ENCODE data around the gene SGMS1.
"Not testable (repeated sequence)": the region's sequence is repeated elsewhere in the genome, so short reads cannot be mapped to it uniquely, and the experiment has no call there.

The SGMS1 gene

GRCh38 chr10:50355693-50356480, 267.9 kb downstream of the SGMS1 start:
- DNase-seq = not testable (repeated sequence)

- DNase-seq = no peak
Measured at GRCh38 chr10:50351483-50352146, 272.1 kb downstream of the SGMS1 start.

GRCh38 chr10:50350366-50350765, 273.4 kb downstream of the SGMS1 start:
- DNase-seq = no peak

GRCh38 chr10:50349554-50349953, 274.2 kb downstream of the SGMS1 start:
- no peak for DNase-seq

DNA sequence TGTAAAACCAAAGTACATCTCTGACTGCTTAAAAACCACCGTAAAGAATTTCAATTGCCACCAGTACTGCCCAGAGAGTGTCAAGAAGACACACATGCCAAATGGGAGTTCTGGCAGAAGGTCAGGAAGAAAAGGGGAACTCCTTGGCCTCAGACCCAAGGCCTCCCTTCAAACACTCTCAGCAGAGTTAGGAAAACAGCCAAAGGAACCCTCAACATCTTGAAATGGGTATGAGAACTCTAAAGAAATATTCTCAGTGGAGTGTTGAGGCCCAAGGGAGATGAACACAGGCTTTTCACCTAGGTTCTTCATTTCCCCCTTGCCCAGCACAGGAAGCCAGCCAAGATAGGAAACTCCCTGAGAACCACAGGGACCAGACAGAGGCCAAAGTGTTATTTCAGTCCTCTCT, 276.4 kb downstream of the SGMS1 start:
- DNase-seq = no peak

- no peak for DNase-seq
Measured at GRCh38 chr10:50346942-50347341, 276.8 kb downstream of the SGMS1 start.

GRCh38 chr10:50345545-50345944, 278.2 kb downstream of the SGMS1 start:
- DNase-seq = no peak

DNA sequence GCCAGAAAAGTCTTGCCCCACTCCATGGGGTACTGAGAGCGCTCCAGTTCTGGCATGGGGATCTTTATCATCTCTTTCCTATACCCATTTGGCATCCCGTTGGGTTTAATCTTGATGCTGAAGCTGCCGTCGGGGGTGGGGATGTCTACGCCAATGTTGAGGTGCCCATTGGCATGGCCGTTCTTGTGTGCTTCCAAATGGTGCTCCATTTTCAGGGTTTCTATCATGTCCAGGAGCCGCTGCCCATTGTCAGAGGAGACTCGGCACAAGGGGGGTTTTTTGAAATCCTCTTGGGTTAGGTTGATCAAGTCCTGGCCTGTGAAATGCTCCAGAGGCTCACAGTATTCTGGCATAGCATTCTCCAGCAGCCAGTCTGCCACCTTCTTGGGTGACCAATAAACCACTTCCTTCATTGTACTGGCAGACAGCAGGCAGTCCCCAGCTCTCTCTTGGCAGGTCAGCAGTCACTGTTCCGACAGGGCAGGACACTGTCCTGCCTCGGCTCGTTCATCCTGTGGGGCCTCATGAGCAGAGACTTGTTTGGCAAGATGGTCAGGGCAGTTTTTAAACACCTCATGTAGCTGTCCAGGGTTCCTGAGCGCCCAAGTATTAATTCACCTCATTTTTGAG, 279.9 kb downstream of the SGMS1 start:
- no peak for DNase-seq

- DNase-seq = no peak
Measured at GRCh38 chr10:50341987-50342386, 281.8 kb downstream of the SGMS1 start.

DNA sequence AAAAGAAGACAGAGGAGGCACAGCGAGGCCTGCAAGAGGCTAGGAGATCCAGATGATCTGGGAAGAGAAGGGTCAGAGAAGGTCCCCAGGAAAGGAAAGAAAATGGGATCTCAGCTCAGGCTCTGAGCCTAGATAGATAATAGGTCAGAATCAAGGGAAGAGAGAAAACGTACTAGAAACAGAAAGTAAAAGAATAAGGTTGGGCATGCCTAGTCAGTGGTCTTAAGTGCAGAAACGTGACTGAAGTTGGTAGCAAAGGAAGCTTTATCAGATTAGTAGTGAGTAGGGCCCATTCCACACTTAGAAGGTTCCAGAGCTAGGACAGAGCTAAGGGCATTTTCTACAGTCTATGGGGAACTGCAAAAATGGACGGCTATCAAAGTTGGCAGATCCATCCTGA, 287.6 kb downstream of the SGMS1 start:
- no peak for DNase-seq

DNA sequence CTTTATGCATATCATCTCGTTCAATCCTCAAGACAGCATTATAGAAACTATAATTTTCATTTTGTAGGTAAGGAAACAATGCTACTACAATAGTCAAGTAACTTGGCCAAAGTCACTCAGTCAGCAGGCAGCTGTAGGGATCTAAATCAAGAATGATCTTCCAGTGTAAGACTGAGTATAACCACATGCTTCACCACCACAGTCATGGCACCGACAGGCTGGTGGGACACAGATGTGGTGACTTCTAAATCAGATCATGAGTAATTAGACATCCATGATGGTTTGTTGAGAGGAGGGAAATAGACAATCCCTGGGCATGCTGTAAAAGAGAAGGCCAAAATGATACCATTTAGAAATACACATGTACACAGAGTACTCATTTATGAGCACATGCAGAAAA, 288.4 kb downstream of the SGMS1 start:
- DNase-seq = no peak

DNA sequence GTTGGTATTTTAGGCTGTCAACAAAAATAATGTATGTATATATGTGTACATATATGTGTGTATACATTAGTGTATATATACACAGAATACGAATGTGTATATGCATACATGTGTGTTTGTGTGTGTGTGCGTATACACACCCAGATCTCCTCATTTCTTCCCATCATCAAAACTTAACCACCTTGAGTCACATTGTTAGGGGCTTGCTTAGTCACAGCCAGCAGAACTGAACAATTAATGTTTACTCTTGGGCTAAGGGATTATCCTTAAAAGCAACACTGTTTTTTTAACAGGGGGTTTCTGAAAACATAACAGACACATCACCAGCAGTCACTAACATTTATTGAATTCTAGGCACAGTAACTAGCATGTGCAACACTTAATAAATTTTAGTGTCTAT, 289.5 kb downstream of the SGMS1 start:
- no peak for DNase-seq

- DNase-seq = no peak
Measured at GRCh38 chr10:50333872-50334271, 289.9 kb downstream of the SGMS1 start.

- DNase-seq = no peak
Measured at GRCh38 chr10:50332108-50332842, 291.5 kb downstream of the SGMS1 start.

DNA sequence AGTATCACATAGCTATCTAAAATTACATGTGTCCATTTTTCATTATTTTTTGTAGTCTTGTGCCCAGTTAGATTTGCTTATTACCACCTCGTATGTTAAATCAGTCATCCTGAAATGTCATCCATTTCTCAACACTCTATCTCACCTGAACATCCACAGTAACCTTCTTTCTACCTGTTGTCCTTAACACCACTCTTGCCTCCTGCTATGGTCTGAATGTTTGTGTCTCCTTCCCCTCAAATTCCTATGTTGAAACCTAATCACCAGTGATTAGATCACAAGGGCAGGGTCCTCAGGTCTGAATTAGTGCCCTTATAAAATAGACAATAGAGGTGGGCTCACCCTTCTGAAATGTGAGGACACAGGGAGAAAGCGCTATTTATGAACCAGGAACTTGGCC, 292.3 kb downstream of the SGMS1 start:
- no peak for DNase-seq

DNA sequence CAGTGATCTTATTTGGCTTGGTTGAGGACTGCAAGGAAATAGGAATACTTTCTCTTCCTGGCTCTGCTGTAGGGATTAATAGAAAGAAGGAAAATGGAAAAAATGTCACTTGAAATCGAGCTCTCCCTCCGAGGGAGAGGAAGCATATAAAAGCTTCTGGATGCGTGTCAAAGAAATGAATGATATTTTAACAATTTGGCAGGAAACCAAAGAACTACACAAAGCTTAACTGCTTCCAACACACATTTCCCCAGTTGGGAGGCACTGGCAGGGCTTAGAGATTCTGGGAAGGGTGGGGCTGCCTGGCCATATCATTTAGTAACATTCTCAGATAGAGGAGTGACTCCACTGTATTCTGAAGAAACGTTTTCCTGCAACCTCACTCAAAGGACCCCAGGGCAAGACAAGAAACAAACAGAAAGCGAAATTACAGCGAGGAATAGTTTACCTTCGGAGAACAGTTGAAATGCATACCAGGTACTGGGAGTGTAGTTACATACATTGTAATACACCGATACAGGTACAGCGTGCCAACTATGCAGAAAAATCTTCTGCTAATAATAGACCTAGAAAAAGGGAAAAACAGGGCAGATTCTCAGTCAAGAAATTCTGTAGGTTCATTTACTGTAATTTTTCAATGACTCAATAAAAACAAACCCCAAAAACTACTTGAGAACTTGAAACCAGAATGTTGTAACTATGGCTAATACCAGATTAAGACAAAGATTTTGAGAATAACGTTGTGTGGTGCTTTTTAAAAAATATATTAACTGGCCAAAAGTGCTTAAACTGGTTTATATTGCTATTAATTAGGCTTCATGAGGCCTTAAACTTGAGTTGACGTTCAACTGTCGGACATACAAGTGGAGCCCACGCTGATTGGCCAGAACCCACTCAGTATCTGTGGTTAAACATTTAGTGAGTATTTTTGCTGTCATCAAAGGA, 296.7 kb downstream of the SGMS1 start:
- peak; percentile 37 for DNase-seq

- DNase-seq = no peak
Measured at GRCh38 chr10:50326172-50326555, 297.6 kb downstream of the SGMS1 start.

GRCh38 chr10:50325449-50326171, 298.1 kb downstream of the SGMS1 start:
- peak; percentile 97 for DNase-seq

- DNase-seq = no peak
Measured at GRCh38 chr10:50324680-50325393, 298.9 kb downstream of the SGMS1 start.

DNA sequence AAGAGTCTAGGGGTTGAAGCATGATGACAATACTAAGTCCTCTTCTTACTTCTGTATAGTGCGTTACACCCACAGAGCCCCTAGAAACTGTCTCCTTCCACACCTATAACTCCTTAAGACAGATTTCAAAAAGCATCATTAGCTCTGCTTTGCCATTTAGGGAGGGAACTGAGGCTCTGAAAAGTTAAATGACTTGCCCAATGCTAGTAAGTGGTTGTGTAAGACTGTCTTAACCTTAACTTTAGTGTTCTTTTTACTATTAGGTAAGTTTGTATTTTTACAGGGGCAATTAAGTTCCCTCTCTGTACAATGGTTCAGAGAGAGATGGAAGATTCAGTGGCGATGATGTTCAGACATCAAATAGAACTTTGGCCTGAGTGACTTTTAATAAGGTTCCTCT, 299.7 kb downstream of the SGMS1 start:
- no peak for DNase-seq

DNA sequence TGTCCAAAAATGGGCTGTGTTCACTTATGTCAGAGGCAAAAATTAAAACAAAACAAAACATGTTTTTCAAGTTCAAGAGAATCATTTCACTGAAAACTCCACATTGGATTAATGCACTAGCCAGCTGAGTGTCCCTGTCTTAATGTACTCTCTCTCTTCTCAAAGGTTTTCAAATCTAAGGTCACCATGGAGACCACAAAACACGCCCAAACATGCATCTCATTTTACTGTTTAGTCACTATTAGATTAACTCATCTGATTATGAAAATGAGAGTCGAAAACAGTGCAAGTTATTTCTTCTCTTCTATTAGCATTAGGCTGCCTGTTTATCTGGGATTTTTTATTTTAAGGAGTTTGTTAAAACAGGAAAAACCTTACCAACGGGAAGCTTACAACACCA, 301.7 kb downstream of the SGMS1 start:
- no peak for DNase-seq
